NCI-H2107 treated with DMSO at 0.1 percent for 48 hours (cell line): ENCODE measurements around the gene ZNF277.
"Not testable (repeated sequence)": the region's sequence is repeated elsewhere in the genome, so short reads cannot be mapped to it uniquely, and the experiment has no call there.

Experiments
- DNase-seq: peaks from one replicate; lab custom pipeline; 2025; ENCODE audit not compliant: unreplicated experiment; lab: John Stamatoyannopoulos, UW

ZNF277 gene

GRCh38 chr7:112207765-112208164 lies 1.3 kb downstream of the ZNF277 start:
- DNase-seq = no peak

DNA sequence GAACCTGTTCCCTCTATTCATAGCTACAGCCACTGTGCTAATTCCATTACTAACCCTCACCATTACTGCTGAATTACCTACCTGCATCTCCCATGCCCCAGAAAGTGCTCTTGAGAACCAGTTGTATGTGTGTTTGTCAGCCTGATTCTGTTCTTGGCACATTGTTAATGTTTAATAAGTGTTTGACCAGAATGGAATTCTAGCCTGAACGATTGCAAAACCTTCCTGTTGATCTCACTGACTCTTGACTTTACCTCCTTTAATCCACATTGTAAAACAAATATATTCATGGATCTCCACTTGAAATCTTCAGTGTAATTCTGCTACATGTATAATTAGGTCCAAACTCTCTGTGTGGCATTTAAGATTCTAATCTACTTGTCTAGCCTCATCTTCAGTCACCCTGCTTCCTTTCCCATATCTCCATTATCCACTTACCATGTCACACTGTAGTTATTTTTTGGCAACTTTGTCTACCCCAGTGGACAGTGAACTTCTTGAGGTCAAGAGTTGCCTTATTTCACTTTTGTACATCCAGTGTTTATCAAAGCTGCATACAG lies 4.9 kb downstream of the ZNF277 start:
- DNase-seq = no peak

- no peak for DNase-seq
Observed at GRCh38 chr7:112212571-112212970, 6.1 kb downstream of the ZNF277 start.

GRCh38 chr7:112213735-112214134 lies 7.2 kb downstream of the ZNF277 start:
- no peak for DNase-seq

DNA sequence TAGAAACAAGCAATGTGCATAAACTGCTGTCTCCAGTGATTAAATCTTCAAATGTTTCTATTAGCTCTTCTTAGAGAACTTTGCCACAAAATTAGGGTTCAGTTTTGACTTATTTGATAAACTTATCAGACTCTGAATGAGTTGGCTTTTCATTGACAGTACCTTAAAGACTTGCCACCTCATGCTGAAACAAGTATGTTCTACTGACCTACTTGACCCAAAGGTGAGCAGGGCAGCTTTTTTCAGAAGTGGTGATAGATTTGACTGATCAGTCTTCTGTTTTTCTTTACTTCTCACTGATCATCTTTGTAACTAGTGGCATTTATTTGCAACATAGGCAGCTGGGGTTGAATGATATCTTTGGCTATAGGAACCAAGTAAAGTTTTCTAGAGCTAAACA lies 7.8 kb downstream of the ZNF277 start:
- no peak for DNase-seq

DNA sequence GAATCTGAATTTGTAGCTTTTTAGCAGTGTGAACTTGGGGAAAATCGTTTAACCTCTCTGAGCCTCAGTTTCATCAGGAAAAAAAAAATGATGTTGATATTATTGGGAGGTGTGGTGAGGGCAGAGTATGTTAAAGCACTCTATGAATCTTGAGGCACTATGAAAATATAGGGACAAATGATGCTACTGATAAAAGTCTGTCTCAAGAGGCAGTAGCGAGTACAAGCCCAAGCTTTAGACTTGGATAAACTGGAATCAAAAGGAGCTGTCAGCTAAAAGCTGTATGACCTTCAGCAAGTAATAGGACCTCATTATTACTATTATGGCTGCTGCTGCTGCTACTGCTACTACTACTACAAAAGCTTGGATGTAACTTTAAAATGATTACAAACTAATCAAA lies 8.4 kb downstream of the ZNF277 start:
- no peak for DNase-seq

DNA sequence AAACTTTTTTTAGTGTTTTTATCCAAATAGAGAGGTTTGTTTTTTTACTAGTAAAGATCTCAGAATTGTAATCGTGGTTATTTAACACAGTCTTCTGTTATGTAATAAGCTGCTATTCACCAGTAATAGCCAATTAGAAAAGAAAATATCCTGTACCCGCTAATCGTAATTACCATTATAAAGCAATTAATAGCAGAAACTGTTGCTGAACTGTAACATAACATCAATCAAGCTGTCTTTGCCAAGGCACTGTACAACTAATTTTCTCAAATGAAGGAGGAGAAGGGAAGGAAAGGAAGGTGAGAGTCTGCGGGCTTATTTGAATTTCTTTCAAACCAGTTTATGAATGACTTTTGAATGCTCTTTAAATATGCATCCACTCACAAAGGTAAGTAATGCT lies 9.3 kb downstream of the ZNF277 start:
- DNase-seq = no peak

- no peak for DNase-seq
Observed at GRCh38 chr7:112220877-112221434, 14.5 kb downstream of the ZNF277 start.

GRCh38 chr7:112223310-112223709 lies 16.8 kb downstream of the ZNF277 start:
- DNase-seq = no peak

DNA sequence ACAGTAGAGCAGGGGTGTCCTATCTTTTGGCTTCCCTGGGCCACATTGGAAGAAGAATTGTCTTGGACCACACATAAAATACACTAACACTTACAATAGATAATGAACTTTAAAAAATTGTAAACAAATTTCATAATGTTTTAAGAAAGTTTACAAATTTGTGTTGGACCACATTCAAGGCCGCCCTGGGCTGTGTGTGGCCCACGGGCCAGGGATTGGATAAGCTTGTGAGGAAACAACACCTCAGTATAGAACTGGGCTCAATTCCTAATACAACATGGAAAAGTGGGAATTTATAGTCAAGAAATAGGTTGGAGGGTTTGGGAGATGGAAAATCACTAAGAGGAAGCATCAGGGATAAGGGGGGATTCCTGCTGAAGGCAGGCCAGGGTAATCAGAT lies 17.7 kb downstream of the ZNF277 start:
- no peak for DNase-seq

DNA sequence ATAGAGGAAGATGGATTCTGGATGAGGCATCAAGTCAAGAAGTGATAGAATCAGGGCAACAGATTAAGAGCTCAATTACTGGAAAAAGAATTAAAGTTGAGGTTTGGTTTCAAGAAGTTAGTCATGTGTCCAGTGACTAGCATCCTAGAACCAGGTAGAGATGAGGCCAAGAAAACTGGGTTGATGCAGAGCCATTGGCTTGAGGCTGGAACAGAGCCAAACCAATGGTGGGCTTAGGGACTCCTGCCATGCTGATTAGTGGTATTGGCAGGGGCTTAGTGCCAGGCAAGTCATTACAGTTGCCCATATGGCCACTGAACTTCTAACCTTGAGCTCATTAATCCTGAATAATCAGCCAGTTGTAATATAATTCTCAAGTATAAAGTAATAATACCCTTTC lies 18.5 kb downstream of the ZNF277 start:
- no peak for DNase-seq

- DNase-seq = no peak
Observed at GRCh38 chr7:112226701-112227276, 20.3 kb downstream of the ZNF277 start.

DNA sequence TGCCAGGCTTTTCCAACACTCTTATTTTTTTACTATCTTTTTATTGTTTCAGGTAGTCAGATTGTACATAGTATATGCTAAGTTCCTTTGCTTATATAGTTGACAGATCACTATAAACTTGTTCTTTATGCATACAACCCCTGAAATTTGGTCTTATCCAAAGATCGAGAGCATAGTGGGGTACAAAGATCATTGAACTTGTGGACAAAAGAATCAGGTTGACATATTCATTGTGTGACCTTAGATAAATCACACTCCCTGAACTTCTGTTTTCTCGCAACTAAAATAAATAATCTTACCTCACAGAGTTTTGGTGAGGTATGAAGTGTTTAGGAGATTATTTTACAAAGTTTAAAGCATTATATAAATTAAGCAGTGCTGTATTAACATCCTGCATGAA lies 22.1 kb downstream of the ZNF277 start:
- DNase-seq = no peak

DNA sequence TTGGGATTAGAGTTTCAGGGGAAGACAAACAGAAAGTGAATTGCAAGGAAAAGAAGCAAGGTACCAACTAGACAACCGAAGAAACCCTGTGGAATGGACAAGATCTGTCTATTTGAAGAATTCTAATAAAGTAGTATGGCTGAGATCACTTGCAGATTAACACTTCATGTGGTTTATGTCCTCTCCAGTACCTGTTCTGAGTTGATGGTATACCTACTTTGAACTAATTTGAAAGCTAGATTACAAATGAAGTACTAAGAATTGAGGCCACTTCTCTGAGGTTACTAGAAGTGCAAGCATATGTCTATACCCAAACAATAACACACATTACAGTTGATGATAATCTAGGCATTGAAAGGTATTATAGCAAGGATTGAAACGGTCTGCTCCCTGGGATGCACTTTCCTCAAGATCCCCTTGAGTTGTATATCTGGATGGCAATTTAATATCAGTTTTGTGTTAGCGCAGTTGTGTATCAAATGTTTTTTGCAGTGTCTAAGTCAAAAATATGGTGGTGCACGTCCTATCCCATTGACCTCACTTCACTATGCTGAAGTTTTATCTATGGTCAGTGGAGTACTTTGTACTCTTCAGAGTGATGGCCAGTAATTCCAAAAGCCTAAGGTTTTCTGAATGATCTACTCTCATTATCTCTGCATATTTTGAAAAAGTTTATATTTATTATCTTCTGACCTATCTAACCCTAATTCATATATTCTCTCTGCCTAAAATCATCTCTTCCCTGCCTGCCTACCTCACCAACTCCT lies 25.9 kb downstream of the ZNF277 start:
- no peak for DNase-seq

DNA sequence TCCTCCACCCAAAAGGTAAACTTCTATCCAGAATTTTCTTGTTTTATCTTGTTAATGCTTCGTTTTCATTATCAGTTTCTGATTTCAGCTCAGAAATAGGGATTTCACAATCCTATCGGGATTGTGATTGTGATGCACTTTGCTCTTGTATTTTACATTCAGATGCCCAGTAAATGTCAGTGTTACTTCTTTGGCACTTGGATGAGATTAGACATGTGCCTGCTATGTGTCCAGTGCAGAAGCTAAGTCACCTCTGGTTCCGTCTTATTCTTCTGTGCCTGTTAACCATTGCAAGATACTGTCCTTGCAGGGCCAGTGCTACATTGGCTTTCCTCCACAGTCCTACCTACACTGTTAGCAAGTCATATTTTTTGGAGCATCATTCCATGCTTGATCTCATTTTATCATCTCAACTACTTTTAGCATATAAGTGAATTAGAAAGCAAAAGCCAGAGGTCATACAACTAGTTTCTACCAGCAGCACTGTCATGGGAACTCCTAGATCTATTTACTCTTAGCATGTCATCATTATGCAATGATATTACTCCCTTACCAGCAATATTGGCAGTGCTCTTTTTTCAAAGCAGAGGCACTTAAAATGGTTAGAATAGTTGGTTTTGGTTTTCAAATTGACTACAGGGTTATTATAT lies 26.7 kb downstream of the ZNF277 start:
- DNase-seq = no peak

DNA sequence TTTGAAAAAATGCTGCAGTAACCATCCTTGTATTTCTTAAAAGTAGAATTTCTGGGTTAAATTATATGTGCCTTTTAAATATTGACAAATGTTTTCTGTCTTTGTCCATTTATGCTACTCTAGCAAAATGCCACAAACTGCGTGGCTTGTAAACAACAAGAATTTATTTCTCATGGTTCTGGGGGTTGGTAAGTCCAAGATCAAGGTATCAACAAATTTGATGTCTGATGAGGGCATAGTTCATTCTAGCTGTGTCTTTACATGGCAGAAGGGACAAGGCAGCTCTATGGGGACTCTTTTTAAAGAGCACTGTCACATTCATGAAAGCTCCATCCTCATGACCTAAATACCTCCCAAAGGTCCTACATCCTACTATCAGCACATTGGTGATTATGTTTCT lies 27.7 kb downstream of the ZNF277 start:
- no peak for DNase-seq

GRCh38 chr7:112236597-112236996 lies 30.1 kb downstream of the ZNF277 start:
- DNase-seq = no peak

GRCh38 chr7:112238330-112238729 lies 31.8 kb downstream of the ZNF277 start:
- no peak for DNase-seq

GRCh38 chr7:112238852-112239610 lies 32.5 kb downstream of the ZNF277 start:
- no peak for DNase-seq

DNA sequence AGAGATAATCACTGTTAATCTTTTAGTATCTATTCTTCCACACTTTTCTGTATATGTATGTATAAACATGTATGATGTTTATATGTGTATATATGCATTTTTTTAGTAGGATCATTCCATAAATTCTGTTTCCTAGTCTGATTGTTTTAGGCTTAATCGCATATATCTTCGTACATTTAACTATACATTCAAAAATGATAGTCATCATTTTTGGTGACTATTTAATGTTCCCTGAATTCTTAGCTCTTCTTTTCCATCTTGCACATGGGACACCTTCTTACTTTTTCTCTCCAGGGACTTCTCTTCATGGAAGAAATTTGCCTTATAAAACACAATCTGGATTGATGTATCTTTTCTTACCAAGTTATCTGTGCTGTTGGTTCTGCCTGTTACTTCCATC lies 42.1 kb downstream of the ZNF277 start:
- no peak for DNase-seq

- DNase-seq = not testable (repeated sequence)
Observed at GRCh38 chr7:112249967-112250366, 43.5 kb downstream of the ZNF277 start.
